Ramos (cell line): Measurements from ENCODE around the gene SEPTIN1.

Experiments
- in situ Hi-C: fragments of 300-500 bp; cut with MboI; formaldehyde crosslinking; loops from one replicate; pipeline ENCODE4 v1.14.3; 2022; ENCODE audit warnings: low sequenced_read_pairs; ENCODE audit not compliant: unreplicated experiment

Gene SEPTIN1

DNA sequence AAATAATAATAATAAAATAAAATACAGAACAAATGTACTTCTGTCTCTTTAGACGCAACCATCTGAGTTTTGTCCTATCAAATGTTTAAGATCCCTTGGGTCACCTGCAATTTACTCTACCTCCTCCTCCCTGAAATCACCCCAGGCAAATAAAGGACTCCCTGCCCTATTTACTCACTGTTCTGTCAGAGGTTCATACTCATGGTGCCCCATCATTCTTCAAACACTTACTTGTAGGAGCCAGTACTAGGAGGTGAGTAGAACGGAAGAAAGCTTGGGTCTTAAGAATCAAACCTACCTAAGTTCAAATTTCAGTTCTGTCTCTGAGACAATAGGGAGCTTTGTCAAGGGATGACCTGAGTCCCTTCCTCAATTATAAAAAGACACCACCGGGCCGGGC is 15.8 kb downstream of the SEPTIN1 start:
- in situ Hi-C loops: no loop called here

DNA sequence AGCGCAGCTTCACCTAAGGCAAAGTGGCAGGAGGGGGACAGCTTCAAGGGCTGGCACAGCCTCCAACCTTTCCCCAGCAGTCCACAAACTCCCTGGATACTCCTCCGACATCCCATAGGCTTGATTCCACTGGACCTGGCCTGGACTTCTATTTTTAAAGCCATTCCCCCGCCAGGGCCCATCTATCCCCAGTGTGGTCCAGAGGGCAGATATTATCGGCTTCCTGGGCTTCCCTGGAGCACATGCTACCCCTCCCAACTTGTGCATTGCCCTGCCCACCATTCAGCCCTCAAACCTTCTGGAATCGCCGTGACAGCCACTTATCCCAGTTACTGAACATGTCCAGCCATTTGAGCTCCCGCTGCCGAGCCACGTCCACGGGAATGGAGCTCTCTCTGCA is 17.2 kb downstream of the SEPTIN1 start:
- in situ Hi-C loops: no loop called here

DNA sequence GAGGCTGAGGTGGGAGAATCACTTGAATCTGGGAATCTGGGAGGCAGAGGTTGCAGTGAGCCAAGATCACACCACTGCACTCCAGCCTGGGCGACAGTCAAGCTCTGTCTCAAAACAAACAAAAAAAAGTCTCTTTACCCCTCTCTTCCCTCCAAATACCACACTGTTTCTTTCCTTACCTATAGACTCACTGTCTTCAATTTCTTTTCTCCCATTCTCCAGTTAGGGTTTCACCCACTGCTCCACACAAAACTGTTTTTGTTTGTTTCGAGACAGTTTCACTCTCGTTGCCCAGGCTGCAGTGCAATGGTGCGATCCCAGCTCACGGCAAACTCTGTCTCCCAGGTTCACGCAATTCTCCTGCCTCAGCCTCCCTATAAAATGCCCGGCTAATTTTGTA is 21.2 kb downstream of the SEPTIN1 start:
- in situ Hi-C loops: no loop called here

DNA sequence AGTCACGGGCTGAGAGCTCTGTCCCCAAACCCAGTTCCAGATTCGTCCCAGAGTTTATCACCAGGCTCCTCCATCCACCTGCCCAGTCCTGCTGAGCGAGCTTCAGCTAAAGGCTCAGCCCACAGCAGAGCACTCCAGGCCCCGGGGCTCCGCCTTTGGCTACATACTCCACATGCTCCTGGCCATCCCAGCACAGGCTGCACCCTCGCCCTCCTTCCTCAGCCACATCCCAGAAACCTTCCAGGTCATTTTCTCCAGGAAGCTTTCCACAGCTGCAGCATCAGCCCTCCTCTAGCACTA is 22.5 kb downstream of the SEPTIN1 start:
- in situ Hi-C loops: no loop called here

DNA sequence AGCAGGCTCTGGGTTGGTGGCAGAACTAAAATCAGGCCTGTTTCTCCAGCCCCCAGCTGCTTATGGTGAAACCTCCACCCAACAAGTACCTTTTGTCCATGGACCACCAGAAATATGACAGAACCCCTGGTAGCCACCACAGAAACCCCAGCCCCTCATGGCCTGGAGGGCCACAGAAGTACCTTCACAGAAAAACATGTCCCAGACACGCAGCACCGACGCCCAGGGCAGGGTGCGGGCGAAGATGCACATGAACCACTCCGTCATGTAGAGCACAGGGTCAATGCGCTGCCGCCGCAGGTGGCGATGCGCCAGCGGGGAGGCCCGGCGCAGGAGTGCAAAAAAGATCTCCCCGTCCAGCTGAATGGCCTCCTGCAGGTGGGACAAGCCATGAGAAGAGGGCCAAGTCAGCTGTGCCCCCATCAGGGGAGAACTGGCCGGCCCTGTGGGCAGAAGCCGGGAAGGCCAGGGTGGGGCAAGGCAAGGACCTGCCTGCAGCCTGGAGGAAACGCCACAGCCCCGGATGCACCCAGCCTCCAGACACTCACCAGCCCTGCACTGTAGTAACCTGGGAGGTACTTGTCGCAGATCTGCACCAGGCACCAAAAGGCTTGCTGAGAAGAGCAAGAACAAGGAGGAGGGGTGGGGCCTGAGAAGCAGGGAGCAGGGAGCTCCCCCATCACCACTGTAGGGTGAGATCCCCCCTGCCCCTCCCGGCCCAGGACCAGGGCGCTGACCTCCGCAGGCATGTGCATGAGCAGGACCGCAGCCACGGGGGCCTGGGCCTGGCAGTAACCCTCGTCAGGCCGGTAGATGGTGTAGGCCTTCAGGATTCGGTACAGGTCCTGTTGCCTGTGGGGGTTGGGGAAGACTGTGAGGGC is 23.1 kb downstream of the SEPTIN1 start:
- in situ Hi-C loops: no loop called here

DNA sequence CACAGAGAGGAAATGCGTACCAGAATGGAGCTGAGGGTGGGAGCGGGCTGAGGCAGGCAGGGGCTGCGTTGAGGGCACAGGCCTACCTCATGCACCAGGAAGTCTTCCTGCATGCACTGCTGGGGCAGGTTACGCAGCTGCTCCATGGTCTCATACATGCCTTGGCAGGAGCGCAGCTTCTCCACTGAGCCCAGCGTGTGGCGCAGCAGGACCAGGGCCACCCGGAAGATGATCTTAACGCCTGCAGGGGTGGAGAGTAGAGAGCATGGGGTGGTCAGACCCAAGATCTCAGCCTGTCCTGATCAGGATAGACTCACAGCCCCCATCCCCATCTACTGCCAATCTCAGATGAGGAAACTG is 23.8 kb downstream of the SEPTIN1 start:
- in situ Hi-C loops: no loop called here

DNA sequence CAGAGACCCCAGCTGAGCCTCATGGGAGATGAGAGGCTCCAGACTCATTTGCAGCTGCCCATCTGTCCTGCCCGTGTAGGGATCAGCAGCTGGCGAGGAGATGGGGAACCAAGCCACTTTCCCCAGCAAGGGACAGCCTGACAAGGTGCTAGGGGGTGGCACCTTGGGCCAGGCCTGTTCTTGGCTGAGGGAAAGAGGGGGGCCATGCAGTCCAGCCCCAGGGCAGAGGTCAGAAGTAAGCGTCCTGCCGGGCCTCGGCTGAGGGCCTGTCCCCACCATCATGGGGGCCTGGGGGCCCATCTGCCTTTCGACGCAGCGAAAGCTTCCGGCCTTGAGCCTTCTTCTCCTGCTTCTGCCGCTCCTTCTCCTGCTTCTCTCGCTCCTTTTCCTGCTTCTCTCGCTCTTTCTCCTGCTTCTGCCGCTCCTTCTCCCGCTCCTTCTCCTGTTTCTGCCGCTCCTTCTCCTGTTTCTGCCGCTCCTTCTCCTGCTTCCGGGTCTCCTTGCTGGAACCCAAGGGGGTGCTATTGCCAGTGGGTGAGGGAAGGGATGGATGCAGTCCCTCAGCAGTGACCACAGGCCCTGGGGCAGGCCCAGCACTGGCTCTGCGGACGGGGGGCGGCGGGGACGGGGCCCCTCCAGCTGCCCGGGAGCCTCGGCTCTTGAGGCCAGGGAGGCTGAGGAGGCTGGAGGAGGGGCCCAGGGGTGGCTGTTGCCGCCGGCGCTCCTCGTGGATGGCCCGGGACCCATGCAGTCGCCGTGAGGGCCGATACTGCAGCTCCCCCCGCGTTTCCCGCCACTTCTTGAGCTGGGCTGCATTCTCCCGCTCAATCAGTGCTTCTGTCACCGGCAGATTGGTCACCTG is 24.4 kb downstream of the SEPTIN1 start:
- in situ Hi-C loops: no loop called here

DNA sequence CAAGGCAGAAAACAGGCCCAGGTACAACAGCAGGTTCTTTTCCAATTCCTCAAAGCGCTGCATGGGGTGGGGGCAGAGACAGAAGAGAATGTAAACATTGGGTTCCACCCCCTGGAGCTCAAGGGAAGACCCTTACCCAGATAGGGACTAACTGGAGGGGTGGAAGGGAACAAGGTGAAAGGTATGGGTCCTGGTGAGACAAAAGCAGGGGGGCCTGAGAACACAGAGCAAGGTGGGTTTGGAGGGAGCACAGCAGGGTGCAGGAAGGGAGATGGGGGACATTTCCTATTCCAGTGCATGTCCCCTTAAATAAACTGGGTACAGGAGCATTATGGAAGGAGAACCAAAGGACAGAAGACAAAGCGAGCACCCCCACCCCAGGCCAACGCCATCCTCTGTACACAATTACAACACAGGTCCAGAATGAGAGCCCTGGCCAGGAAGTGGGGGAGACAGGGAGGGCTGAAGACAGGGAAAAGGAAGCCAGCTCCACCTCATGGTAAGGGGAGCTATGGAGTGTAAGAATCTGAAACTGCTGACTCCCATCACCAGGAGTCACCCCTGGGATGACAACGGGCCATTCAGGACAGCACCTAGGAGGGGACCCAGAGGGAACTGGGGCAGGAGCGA is 25.2 kb downstream of the SEPTIN1 start:
- in situ Hi-C loops: no loop called here

DNA sequence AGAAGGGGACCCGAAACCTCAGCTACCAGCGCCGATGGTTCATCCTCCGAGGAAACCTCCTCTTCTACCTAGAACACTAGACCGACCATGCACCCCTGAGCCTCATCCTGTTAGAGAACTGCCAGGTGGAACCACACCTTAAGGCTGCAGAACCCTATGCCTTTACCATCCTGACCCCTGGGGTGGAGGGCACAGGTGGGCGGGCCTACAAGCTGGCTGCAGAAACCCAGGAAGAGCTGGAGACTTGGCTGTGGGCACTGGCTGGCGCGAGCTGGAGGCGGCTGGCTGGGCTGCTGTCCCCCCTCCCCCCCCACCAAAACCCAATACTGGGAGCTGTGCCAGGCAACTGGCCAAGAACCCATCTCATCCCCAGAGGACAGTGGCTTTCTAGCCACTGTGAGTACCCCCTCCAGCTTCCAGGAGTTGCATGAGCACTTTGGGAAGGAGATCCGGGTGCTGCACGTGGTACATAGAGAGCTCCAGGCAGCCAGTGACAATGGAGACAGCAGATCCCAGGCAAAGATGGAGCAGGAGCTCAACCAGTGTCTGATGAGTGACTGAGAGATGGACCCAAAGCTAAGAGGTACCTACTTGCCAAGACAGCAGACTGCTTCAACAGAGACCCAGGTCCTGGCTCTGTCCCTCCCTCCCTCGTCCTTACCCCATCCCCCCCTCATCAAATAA is 25.8 kb downstream of the SEPTIN1 start:
- in situ Hi-C loops: no loop called here

DNA sequence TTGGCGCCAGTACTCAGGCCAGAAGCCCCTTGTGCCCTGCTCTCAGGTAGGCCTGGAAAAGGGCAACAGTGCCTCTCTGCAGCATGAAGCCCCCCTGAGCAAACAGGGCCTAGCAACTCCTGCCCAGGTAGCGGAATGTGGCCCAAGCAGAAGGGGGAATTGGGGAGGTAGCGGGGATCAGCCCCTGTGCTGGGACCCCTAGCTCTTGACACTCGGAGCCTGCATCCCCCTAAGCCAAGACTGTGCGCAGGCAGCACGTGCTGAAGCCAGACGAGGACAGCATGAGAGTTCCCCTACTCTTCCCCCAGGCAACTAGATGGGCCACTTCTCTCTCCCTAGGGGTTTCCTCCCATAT is 26.4 kb downstream of the SEPTIN1 start:
- in situ Hi-C loops: no loop called here

DNA sequence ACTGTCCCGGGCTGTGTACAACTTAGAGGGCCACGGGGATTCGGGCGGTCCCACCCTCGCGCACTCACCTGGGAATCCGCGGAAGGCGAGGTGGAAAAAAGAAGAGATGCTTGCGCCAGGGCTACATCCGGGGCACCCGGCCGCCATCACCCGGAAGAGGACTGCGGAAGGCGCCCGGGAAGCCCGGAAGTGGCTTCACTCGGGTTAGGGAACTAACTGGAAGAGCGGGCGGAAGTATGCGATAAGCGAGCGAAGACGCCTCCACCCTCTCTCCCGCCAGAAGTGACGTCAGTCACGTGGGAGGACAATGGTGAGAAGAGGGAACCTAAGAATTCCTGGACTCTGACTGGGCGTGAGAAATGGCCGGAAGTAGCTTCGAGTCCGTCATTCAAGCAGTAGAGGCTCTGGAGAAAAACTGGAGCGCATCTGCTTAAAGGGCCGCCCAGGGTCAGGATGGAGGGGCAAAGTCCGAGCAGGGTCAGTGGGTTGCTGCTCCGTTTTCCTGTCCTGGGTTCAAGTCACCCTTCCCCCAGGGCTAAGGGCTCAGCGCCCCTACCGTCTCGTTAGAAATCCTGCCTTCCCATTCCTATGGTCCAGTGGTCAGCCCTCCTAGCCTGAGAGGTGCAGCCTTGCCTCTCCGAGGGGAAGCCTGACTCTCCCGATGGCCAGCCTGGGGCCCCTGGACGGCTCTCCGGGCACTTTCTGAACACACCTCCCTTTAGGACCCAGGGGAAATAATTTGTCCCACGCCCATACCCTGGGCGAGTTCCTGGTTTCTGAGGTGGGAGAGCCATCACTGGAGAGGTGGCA is 27.0 kb downstream of the SEPTIN1 start, which contains the start of gene CD2BP2:
TSS of gene CD2BP2 (minus strand) at position 165 of the 810 bp plus-strand sequence. CDS start 627 bp downstream, outside the sequence.
- in situ Hi-C loops: no loop called here

DNA sequence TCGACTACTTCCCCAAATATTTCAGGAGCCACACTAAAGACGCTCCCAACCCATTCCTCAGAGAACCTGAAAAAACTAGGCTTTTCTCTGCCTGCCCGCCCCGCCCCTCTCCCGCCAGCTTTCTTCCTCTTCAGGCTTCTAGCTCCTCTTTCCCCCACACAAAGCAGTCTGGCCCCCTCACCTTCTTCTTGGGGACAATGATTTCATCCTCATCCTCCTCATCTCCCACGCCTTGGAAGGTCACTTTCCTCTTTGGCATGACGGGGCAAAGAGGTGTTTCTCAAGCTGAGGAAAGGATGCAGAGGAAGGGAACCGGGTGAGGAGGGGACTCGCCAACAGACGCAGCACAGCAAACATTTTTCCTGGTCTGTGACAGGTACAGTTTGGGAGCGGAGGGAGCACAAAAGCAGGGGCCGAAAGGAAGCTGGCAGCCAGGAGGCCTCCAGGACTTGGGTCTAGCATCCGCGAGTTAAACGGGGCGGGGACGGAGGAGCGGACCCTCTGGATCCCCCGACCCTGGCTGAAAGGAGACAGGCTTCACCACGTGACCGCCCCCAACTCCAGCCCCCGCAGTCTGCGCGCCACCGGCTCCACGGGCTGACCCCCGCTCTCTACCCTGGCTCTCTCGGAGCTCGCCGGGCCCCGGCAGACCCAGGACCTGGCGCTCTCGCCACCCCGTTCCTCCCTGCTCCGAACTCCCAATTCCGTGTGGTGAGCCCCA is 27.8 kb downstream of the SEPTIN1 start:
- in situ Hi-C loops: no loop called here

DNA sequence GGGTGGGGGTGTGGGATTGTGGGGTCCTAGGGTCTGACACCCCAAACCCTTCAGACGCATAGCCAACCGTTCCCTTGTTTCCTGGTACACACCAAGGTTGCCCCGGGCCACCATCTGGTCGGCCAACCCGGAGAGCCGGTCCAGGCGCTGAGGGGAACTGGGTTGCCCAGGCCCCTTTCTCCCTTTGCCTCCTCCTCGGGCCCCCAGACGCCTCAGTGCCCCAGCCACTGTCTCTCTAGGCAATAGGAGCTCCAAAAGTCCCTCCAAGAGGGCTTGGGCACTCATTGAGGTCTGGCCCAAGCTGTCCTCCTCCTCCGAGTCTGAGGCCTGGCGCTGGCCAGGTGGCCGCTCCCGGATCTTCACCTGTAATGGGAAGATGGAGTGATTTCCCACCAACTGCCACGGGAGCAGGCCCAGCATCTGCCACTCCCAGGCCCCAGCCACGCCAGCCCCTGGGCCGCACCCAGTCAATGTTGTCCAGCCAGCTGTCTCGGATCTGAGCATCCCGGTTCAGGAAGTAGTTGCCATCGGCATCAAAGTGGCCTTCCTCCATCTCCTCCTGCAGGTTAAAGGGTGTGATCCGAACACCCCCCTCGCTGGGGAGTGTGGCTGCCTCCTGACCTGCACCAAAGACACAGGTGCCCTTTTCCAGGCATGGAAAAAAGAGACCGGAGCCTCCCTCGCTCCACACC is 28.8 kb downstream of the SEPTIN1 start:
- in situ Hi-C loops: no loop called here

DNA sequence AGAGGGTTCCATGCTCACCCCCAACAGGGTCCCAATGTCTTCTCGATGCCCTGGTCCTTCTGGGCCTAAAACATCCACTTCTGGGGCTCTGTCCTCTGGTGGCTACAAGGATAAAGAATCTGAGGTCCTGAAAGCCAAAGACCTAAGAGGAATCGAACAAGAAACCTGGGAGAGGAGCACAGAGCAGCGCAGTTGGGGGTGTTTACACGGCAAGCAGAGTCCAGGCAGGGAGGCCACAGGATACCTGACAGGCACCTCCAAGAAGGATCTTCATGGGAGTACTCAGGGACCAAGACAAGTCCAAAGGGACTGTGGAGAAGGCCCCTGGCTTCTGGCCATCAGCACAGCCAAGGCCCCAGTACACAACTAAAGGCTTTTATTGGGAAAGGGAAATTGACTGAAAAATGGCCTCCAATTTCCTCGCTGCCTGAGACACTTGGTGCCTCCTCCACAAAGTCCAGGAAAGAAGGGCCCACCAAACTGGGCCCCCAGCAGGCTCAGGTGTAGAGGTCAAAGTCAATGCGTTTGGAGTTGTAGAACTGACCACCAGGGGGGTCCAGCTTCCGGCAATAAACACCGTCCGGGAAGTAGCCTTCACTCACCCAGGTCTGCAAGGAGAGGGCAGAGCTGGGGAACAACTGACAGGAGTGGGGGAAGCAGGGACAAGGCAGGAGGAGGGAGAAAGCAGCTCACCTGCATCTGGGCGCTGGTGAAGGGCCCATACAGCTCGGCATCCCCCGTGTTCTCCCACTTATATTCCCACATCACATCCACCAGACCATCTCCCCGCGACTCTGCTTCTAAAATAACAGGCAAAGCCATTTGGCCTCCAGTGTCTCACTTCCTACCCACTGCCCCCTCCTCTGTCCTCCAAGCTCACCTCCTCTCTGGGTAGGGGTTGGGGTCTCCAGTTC is 29.6 kb downstream of the SEPTIN1 start:
- in situ Hi-C loops: no loop called here

DNA sequence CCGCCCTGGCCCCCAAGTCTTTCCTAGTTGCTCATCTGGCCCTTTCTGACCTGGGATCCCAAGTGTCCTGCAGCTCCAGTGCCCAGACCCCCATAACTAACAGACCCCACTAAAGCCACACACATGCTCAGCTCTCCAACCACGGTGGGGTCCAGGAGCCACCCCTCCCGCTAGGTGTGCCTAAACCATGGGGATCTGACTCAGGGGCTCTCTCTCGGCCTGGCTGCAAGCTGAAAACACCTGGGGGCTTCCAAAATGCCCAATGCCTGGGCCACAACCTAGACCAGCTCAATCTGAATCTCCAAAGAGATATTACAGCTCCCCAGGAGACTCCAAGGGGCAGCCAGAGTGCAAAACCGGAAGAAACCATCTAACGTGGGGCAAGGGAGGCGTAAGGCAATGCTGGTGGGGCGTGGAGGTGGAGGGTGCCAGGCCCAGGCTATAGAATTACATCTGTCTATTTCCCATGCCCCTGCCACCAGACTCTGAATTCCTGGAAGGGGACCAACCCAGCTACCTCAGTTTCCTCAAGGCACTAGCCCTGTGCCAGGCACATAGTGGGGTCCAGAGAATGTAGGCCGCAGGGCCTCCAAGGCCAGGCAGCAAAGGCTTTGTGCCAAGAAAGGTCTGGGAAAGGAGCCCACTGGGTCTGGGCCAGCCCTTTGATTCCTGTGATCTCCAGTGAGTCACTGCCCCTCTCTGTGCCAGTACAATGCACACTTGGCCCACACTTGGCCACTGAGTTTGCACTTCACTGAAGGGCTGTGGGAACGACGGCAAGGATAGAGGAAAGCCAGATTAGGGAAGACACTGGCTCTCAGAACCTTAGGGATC is 30.6 kb downstream of the SEPTIN1 start:
- in situ Hi-C loops: no loop called here

DNA sequence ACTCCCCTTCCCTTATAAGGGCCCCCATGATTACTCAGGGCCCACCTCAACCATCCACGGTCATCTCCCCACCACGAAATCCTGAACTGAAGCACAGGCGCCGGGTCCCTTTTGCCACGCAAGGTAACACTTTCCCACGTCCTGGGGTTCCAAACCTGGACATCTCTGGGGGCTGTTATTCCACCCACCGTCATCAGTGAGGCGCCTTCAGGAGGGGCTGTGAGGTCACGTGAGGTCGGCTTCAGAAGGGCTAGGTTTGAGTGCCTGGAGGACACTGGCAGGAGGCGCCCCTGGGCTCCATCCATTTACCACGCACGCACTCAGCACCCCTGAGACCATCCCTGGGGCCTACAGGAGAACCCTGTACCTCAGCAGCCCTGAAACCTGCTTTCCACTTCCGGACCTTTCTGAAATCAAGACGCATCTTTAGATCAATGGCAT is 31.3 kb downstream of the SEPTIN1 start:
- in situ Hi-C loops: no loop called here
